ENCODE data around the gene PSMD6.

Gene PSMD6

DNA sequence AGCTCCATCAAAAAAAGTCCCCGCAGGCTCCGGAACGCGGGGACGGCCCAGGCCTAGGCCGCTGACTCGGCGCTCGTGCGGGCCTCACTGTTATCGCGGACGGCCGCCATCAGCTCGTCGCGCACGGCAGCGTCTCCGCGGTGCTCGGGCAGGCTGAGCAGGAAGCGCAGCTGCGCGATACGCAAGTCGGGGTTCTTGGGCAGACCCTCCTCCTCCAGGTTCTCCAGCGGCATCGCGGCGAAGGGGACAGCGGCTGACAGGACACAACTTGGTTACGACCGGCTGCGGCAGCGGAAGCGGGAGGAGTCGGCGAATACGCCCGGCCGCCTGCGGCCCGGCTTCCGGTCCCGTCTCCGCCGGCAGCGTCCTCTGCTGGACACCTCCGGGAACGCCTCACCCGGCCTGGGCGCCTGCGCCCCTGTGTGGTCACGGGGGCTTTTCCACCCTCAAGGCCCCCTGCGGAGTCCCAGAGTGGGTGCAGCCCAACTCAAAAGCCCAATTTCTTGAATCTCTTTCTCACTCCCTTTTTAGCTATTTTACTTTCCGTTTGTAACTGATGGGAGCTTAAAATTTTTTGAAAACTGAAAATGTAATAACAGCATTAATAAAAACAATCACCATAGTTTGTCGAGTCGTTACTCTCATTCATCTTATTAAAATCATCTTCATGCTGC, at the start of gene PSMD6:
Gene PSMD6 (minus strand): TSS at position 308 of the 674 bp plus-strand sequence. CDS start 75 bp downstream, at position 233.
- FAIRE-seq (peak; percentile 67), DNase-seq (ENCODE audit: insufficient read length, low spot score) (peak; percentile 79)
- TF ChIP-seq POLR2A (IDR thresholded peaks at IDR 0.05; ENCODE audit: low read depth, low read length) = peak; percentile 78

DNA sequence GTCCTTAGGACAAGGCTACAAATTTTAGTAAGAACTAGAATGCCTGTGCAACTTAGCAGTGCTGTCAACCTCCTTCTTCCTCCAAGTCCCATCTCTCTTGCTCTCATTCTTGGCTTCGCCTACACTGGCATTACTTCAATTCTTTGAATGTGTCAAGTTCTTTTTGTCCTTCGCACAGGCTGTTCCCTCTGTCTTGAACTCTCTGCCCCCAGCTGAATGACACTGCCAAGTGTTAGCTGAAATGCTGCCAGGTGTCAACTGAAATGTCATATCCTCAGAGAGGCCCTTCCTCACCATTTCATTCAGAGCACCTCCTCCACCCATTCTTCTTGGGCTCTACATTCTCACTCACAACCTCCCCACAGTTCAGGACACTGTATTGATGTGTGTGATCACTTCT, 48.8 kb upstream of the PSMD6 start:
- DNase-seq (ENCODE audit: insufficient read length, low spot score) = no peak
- no peak for FAIRE-seq
- TF ChIP-seq POLR2A (IDR thresholded peaks at IDR 0.05; ENCODE audit: low read depth, low read length) = no peak

DNA sequence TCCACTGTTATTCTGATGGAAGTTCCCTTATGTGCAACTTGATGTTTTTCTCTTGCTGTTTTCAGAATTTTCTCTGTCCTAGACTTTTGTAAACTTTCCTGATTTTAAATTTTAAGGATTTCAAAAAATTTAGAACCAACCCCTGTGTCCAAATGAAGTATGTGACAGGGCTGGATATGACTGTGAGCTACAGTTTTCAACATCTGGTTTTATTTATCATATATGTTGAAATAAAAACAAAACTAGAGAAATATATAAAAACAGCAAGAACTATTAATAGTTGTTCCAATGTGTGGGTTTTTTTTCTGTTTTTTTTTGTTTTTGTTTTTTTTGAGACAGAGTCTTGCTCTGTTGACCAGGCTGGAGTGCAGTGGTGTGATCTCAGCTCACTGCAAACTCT, 47.4 kb upstream of the PSMD6 start:
- FAIRE-seq = no peak
- no peak for TF ChIP-seq POLR2A (IDR thresholded peaks at IDR 0.05; ENCODE audit: low read depth, low read length)
- no peak for DNase-seq (ENCODE audit: insufficient read length, low spot score)

DNA sequence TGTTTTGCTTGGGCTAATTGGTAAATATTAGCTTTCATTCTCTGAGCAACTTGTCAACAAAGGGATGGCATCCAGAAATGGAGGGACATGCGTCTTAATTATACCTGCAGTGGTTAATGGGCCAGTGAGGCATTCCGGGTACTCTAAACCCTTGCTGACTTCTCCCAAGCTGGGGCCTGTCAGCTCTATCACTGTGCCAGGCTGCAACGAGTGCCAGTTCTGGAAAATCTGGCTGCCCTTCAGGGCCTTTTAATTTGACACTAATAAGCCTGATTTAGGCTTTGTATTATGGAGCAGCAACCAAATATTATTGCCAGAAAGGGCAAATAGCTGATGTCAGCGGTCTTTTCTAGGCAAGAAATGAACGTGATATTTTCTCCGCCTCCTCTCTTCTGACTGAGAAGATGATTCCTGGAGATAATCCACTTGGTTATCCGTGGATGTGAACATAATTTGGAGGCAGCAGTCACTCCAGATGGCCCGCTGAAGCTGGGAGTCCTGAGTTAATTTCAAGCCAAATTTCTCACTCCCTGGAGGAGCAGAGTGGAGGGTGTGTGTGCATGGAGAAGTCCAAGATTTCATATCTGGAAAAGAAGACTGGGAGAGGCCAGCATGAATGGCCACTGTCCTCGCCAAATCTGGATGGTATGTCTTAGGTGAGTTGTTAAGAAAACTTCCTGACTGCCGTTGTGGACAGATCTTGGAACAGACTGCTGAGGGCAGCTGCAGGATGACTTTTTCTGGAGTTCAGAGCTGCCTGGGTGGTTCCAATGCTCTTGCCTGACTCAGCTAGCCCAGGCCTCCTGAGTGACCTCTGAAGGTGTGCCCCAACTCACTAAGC, 44.4 kb upstream of the PSMD6 start:
- DNase-seq (ENCODE audit: insufficient read length, low spot score) (no peak), FAIRE-seq (no peak)
- TF ChIP-seq POLR2A (IDR thresholded peaks at IDR 0.05; ENCODE audit: low read depth, low read length) = no peak

DNA sequence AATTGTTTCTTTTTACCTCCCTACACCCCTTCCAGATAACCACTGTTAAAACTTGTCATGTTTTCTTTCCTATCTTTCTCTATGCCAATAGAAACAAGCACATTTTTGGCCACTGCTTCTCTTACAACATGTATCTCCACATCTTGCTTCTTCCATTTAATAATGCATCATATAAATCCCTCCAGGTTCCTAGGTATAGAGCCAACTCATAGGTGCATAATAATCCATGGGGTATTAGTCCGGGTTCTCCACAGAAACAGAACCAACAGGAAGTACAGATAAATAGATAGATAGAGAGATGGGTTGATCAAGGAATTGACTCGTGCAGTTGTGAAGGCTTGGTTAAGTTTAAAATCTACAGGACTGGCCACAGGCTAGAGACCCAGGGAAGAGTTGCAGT, 41.5 kb upstream of the PSMD6 start:
- no peak for TF ChIP-seq POLR2A (IDR thresholded peaks at IDR 0.05; ENCODE audit: low read depth, low read length)
- DNase-seq (ENCODE audit: insufficient read length, low spot score) = no peak
- FAIRE-seq = no peak

GRCh38 chr3:64063983-64064438, 40.7 kb upstream of the PSMD6 start:
- FAIRE-seq = no peak
- no peak for DNase-seq (ENCODE audit: insufficient read length, low spot score)
- TF ChIP-seq POLR2A (IDR thresholded peaks at IDR 0.05; ENCODE audit: low read depth, low read length) = no peak

DNA sequence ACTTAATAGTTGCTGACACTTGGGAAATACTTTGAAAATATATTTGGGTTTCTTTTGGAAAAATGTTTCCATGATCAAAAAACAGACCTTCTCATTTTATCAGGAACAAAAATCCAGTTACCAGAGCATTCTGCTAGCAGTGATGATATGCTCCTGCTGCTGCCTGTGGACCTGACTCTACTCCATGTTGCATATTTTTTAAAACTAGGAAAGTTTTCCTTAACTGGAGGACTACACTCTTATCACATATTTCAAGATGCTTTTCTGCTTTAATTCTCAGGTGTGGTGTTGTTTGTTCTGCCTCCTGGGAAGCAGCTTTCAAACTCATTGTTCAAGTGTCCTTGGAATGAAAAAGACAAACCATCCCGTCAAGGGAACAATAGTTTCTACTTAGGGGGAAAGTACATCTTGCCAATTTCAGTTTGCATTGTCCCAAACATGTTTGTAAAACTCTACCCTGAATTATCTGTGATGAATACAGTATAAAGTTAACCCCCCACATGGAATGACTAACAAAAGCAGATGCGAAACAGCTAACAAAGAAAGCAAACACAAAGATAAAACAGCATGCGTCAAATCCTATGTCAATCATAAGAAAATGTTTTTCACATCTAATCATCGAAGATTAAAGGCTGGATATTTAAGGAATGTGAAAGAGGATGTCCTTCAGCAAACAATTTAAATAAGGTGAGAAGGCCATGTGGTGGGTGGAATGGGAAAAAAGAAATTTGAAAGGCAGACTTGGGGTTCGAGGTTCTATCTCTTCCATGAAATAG, 40.1 kb upstream of the PSMD6 start:
- no peak for TF ChIP-seq POLR2A (IDR thresholded peaks at IDR 0.05; ENCODE audit: low read depth, low read length)
- peak; percentile 15 for FAIRE-seq
- no peak for DNase-seq (ENCODE audit: insufficient read length, low spot score)

GRCh38 chr3:64061628-64062027, 38.3 kb upstream of the PSMD6 start:
- no peak for FAIRE-seq
- no peak for TF ChIP-seq POLR2A (IDR thresholded peaks at IDR 0.05; ENCODE audit: low read depth, low read length)
- DNase-seq (ENCODE audit: insufficient read length, low spot score) = no peak

- no peak for DNase-seq (ENCODE audit: insufficient read length, low spot score)
- FAIRE-seq = no peak
- no peak for TF ChIP-seq POLR2A (IDR thresholded peaks at IDR 0.05; ENCODE audit: low read depth, low read length)
Measured at GRCh38 chr3:64059484-64060175, 36.3 kb upstream of the PSMD6 start.

DNA sequence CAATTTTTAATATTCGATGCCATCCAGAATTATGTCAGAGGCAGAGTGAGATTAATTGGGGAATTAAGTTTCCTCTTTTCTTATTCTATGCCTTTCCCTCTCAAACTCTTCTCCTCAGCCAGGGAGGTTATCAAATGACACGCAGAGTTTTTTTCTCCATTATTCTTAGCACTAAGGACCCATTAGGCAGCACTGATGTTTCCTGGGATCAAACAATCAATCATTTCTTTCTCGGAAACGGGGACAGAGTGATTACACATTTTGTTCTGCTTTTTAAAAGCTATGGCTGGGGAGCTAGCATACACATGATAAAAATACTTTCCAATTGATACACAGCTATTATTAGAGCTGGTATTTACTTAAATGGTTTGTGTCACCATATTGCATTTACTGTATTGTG, 35.3 kb upstream of the PSMD6 start:
- TF ChIP-seq POLR2A (IDR thresholded peaks at IDR 0.05; ENCODE audit: low read depth, low read length) = no peak
- no peak for DNase-seq (ENCODE audit: insufficient read length, low spot score)
- FAIRE-seq = no peak

DNA sequence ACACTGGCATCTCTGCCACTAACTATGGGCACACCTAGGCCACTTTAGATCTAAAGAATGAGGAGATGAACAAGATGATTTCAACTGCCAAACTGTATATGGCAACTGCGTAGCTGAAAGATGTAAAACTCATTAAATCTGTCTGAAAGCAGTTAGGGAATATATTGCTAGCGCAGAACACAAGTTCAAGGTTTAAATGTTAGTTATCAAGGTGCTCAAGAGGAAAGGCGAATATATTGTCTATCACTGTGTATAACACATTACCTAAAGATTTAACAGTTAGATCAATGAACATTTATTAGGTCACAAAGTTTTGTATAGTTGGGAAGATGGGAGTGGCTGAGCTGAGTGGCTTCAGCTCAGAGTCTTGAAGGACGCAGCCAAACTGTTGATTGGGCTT, 33.9 kb upstream of the PSMD6 start:
- FAIRE-seq = no peak
- no peak for DNase-seq (ENCODE audit: insufficient read length, low spot score)
- no peak for TF ChIP-seq POLR2A (IDR thresholded peaks at IDR 0.05; ENCODE audit: low read depth, low read length)

- DNase-seq (ENCODE audit: insufficient read length, low spot score) (no peak), FAIRE-seq (no peak)
- TF ChIP-seq POLR2A (IDR thresholded peaks at IDR 0.05; ENCODE audit: low read depth, low read length) = no peak
Measured at GRCh38 chr3:64056606-64057180, 33.4 kb upstream of the PSMD6 start.

DNA sequence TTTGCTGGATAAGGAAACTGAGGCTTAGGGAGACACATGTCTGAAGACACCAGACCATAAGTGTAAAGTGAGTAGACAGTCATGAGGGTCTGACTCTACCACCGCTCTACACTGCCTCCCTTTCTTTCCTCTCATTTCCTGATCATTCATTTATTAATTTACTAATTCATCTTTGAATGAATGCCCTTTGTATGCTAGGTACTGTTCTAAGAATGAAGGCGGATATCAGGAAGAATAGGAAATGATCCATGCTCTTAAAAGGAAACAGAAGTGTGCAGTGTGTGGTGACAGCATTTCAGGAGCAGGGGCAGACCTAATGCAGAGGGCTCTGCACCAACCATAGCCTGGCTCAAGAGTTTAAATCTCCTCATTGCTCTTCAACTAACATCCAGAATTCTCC, 31.8 kb upstream of the PSMD6 start:
- no peak for TF ChIP-seq POLR2A (IDR thresholded peaks at IDR 0.05; ENCODE audit: low read depth, low read length)
- FAIRE-seq = no peak
- no peak for DNase-seq (ENCODE audit: insufficient read length, low spot score)
